Caco-2 (cell line): ENCODE data around the gene ID1. TPM values are rescaled to one million over a fixed set of nuclear protein-coding genes. Genes with fewer than 3 reads are reported as not detected.

Source experiments
- BruUV-seq: library from RNA; stranded (reverse); fragments of 400-500 nt; replicated peaks from 2 replicates; lab custom pipeline; 2021; lab: Mats Ljungman, UMichigan
- CTCF ChIA-PET: fragments of 300-600 bp; sonication (Branson Sonifier 250); formaldehyde crosslinking; loops from one replicate; lab custom pipeline; 2022; ENCODE audit warnings: antibody characterized with exemption; lab: Charles Lee
- POLR2A ChIA-PET: fragments of 300-600 bp; sonication (Branson Sonifier 250); formaldehyde crosslinking; loops from one replicate; lab custom pipeline; 2022; ENCODE audit warnings: antibody characterized with exemption; lab: Charles Lee
- DNase-seq, 2 experiments: peaks; one replicate each; pipeline versions ENCODE4 v3.0.0 to v3.0.0-alpha.2; 2020 to 2022
- H3K27me3 ChIP-seq: replicated peaks from 2 replicates; pipeline ENCODE4 v1.6.0; 2011; ENCODE audit warnings: low read length; ENCODE audit not compliant: control insufficient read depth, insufficient read depth
- H3K36me3 ChIP-seq: 2 replicates; pipeline ENCODE4 v1.5.1; 2011; ENCODE audit warnings: low read length; ENCODE audit not compliant: control insufficient read depth, insufficient read depth
- H3K4me1 ChIP-seq: fragments of 250-450 bp; sonication (Bioruptor Pico); 2 replicates; pipeline ENCODE4 v1.5.1; 2020; ENCODE audit warnings: mild to moderate bottlenecking
- H3K4me3 ChIP-seq: 2 replicates; pipeline ENCODE4 v1.5.1; 2011; ENCODE audit warnings: low read depth, mild to moderate bottlenecking, control low read depth, low read length
- H3K9me3 ChIP-seq: fragments of 250-450 bp; sonication (Bioruptor Pico); 2 replicates; pipeline ENCODE4 v1.5.1; 2020; ENCODE audit warnings: mild to moderate bottlenecking, moderate library complexity
- H3K27ac Mint-ChIP-seq: one replicate; pipeline ENCODE4 v1.8.0; 2022; ENCODE audit warnings: mixed read lengths; ENCODE audit not compliant: unreplicated experiment
- H3K27me3 Mint-ChIP-seq: one replicate; pipeline ENCODE4 v1.8.0; 2022; ENCODE audit warnings: mixed read lengths; ENCODE audit not compliant: insufficient read depth, unreplicated experiment
- H3K36me3 Mint-ChIP-seq: one replicate; pipeline ENCODE4 v1.8.0; 2022; ENCODE audit warnings: mild to moderate bottlenecking, mixed read lengths; ENCODE audit not compliant: insufficient read depth, unreplicated experiment
- H3K4me1 Mint-ChIP-seq: one replicate; pipeline ENCODE4 v1.8.0; 2022; ENCODE audit warnings: low read depth, mixed read lengths; ENCODE audit not compliant: unreplicated experiment
- H3K4me3 Mint-ChIP-seq: one replicate; pipeline ENCODE4 v1.8.0; 2022; ENCODE audit warnings: mild to moderate bottlenecking, moderate library complexity, mixed read lengths; ENCODE audit not compliant: unreplicated experiment
- H3K9me3 Mint-ChIP-seq: one replicate; pipeline ENCODE4 v1.8.0; 2022; ENCODE audit warnings: mixed read lengths; ENCODE audit not compliant: unreplicated experiment
- intact Hi-C: fragments of 100-400 bp; cut with micrococcal nuclease; formaldehyde crosslinking; loops from one replicate; pipeline ENCODE4 v1.10.0; 2022; ENCODE audit not compliant: unreplicated experiment
- microRNA-seq: library from miRNA; unstranded; fragments of <30 nt; microRNA quantifications from one replicate; pipeline ENCODE4 v1.2.0, GENCODE V29; 2022
- total RNA-seq: library from RNA; stranded (reverse); gene quantifications from 2 replicates; pipeline ENCODE4 v1.2.3, GENCODE V29; 2022
- TF ChIP-seq, protein P1 (sequence below), 2 experiments: fragments of 200-600 bp in 1 of 2; IDR thresholded peaks; 1 replicate in 1 of 2; 2 replicates in 1 of 2; pipeline versions ENCODE4 v1.5.1 to v1.8.0; 2011 to 2022; ENCODE audit warnings: antibody characterized with exemption in 1 of 2, control low read depth in 1 of 2, inconsistent platforms in 1 of 2, low read depth in 1 of 2, low read length in 1 of 2, mild to moderate bottlenecking in 1 of 2, moderate library complexity in 1 of 2; ENCODE audit not compliant: insufficient read depth in 1 of 2, severe bottlenecking in 1 of 2, unreplicated experiment in 1 of 2

ID1 gene
- total RNA-seq, 1 experiment from 2014 or later, result 163 TPM

DNA sequence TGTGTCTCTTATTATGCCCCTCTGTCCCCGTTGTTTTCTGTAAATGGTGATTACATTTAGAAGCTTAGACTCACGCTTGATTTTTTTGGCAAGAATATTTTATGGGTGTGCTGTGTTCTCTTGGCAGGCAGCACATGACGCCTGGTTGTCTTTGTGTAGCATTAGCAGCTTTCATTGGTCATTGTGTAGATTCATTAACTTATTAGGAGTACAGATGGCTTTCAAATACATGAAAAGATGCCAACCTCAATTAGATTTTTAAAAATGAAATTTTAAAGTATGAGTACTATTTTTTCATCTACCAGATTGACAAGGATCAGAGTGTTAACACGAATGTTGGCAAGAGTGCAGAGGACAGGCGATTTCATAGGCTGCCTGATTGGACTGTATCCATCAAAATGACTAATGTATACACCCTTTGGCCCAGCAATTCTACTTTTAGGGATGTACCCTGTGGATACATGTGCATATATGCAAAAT is 47.9 kb downstream of the ID1 start:
- intact Hi-C loops, result no loop called here
- Mint-ChIP-seq H3K27me3 (no peaks in the 10 kb centered on the region), H3K9me3 (no peaks in the 10 kb centered on the region), H3K4me1 (no peaks in the 10 kb centered on the region), H3K27ac (no peak overlapping the region), H3K4me3 (no peak overlapping the region), H3K36me3 (peaks cover 60% of the 10 kb centered on the region)
- BruUV-seq, result no TSS peak
- POLR2A ChIA-PET, result no interaction called here
- CTCF ChIA-PET, result interaction anchor here (1.6 to 2.6 kb wide), 2 partner anchors 9 to 71 kb away, joined by 6 to 20 read pairs; no protein-coding TSS in a partner anchor
- DNase-seq, result no peak
- Histone ChIP-seq H3K4me3 (no peak overlapping the region), H3K4me1 (no peaks in the 10 kb centered on the region), H3K9me3 (no peaks in the 10 kb centered on the region), H3K36me3 (no peaks in the 10 kb centered on the region), H3K27me3 (no peaks in the 10 kb centered on the region)
- TF ChIP-seq, protein P1, sequence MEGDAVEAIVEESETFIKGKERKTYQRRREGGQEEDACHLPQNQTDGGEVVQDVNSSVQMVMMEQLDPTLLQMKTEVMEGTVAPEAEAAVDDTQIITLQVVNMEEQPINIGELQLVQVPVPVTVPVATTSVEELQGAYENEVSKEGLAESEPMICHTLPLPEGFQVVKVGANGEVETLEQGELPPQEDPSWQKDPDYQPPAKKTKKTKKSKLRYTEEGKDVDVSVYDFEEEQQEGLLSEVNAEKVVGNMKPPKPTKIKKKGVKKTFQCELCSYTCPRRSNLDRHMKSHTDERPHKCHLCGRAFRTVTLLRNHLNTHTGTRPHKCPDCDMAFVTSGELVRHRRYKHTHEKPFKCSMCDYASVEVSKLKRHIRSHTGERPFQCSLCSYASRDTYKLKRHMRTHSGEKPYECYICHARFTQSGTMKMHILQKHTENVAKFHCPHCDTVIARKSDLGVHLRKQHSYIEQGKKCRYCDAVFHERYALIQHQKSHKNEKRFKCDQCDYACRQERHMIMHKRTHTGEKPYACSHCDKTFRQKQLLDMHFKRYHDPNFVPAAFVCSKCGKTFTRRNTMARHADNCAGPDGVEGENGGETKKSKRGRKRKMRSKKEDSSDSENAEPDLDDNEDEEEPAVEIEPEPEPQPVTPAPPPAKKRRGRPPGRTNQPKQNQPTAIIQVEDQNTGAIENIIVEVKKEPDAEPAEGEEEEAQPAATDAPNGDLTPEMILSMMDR (IDR thresholded peaks at IDR 0.05; ENCODE audit: insufficient read depth in 1 of 2, low read depth in 1 of 2, low read length in 1 of 2, severe bottlenecking in 1 of 2, unreplicated experiment in 1 of 2), result no peak

DNA sequence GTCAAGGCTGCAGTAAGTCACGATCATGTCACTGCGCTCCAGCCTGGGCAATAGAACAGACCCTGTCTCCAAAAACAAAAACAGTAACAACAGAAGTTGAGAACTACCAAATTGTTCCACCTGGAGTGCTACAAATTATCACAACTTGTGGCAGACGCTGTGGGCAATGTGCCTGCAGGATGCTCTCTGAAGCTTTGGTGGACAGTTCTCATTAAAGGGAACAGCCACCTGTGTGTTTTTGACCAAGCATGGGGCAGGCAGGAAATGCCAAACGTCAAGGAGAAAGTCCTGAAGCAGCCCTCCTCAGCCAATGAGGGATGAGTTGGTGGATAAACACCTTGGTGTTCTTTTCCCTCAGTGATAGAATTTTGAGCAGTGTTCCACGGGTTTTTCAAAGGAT is 48.5 kb downstream of the ID1 start:
- Histone ChIP-seq H3K27me3 (no peaks in the 10 kb centered on the region), H3K36me3 (no peaks in the 10 kb centered on the region), H3K4me1 (no peaks in the 10 kb centered on the region), H3K4me3 (no peak overlapping the region), H3K9me3 (no peaks in the 10 kb centered on the region)
- H3K4me3 Mint-ChIP-seq, result no peak overlapping the region
- no peak overlapping the region for H3K27ac Mint-ChIP-seq
- H3K27me3 Mint-ChIP-seq, result no peaks in the 10 kb centered on the region
- H3K4me1 Mint-ChIP-seq, result peaks cover 1% of the 10 kb centered on the region
- TF ChIP-seq, protein P1 (IDR thresholded peaks at IDR 0.05; ENCODE audit: insufficient read depth in 1 of 2, low read depth in 1 of 2, low read length in 1 of 2, severe bottlenecking in 1 of 2, unreplicated experiment in 1 of 2), result peak in 1 of 2 experiments; percentile 17
- H3K36me3 Mint-ChIP-seq, result peaks cover 62% of the 10 kb centered on the region
- intact Hi-C loops, result no loop called here
- no TSS peak for BruUV-seq
- DNase-seq, result no peak
- H3K9me3 Mint-ChIP-seq, result no peaks in the 10 kb centered on the region
- ChIA-PET POLR2A (no interaction called here), CTCF (interaction anchor here (1.6 to 2.6 kb wide), 2 partner anchors 8 to 70 kb away, joined by 6 to 20 read pairs; no protein-coding TSS in a partner anchor)

GRCh38 chr20:31654534-31654933 is 49.4 kb downstream of the ID1 start:
- Mint-ChIP-seq H3K9me3 (no peaks in the 10 kb centered on the region), H3K4me3 (no peak overlapping the region), H3K27me3 (no peaks in the 10 kb centered on the region), H3K36me3 (peaks cover 68% of the 10 kb centered on the region), H3K27ac (peak overlapping the region; percentile 28), H3K4me1 (peaks cover 7% of the 10 kb centered on the region)
- Histone ChIP-seq H3K36me3 (no peaks in the 10 kb centered on the region), H3K4me1 (no peaks in the 10 kb centered on the region), H3K9me3 (no peaks in the 10 kb centered on the region), H3K27me3 (no peaks in the 10 kb centered on the region), H3K4me3 (no peak overlapping the region)
- CTCF ChIA-PET, result interaction anchor here (0.7 to 2.6 kb wide), 2 partner anchors 41 to 69 kb away, joined by 4 to 20 read pairs; no protein-coding TSS in a partner anchor
- BruUV-seq, result no TSS peak
- POLR2A ChIA-PET, result no interaction called here
- no peak for DNase-seq
- intact Hi-C loops, result no loop called here
- TF ChIP-seq, protein P1 (IDR thresholded peaks at IDR 0.05; ENCODE audit: insufficient read depth in 1 of 2, low read depth in 1 of 2, low read length in 1 of 2, severe bottlenecking in 1 of 2, unreplicated experiment in 1 of 2), result no peak

Small RNA genes lying within 50 kb of the gene (microRNA-seq; reads per million reads assigned to microRNA genes)
- gene MIR3193, result not detected

Other genes starting within 250 kb of the ID1 start
- not detected in 2 replicates for gene DEFB118, start 236.7 kb upstream of the ID1 start, total RNA-seq
- gene DEFB119, start 214.7 kb upstream of the ID1 start, total RNA-seq, result not detected in 2 replicates
- not detected in 2 replicates for gene DEFB121, start 199.1 kb upstream of the ID1 start, total RNA-seq
- not detected in 2 replicates for gene DEFB123, start 164.7 kb upstream of the ID1 start, total RNA-seq
- gene DEFB124, start 130.2 kb upstream of the ID1 start, total RNA-seq, result not detected in 2 replicates
- not detected in 2 replicates for gene REM1, start 130.0 kb upstream of the ID1 start, total RNA-seq
- gene HM13, start 90.8 kb upstream of the ID1 start, total RNA-seq, result 435 and 443 TPM in 2 replicates
- not detected in 2 replicates for gene COX4I2, start 32.6 kb downstream of the ID1 start, total RNA-seq
- 444 and 469 TPM in 2 replicates for gene BCL2L1, start 117.6 kb downstream of the ID1 start, total RNA-seq
- gene TPX2, start 134.0 kb downstream of the ID1 start, total RNA-seq, result 221 and 237 TPM in 2 replicates
- gene MYLK2, start 214.1 kb downstream of the ID1 start, total RNA-seq, result 0.77 and 0.91 TPM in 2 replicates
- not detected in 2 replicates for gene FOXS1, start 240.3 kb downstream of the ID1 start, total RNA-seq